HG03439 (cell line): ENCODE measurements around the gene ANK3.
"Not testable (repeated sequence)": the region's sequence is repeated elsewhere in the genome, so short reads cannot be mapped to it uniquely, and the experiment has no call there.

Experiments
- ATAC-seq: cut with Tn5 transposase; IDR thresholded peaks from one replicate; pipeline ENCODE4 v1.9.1; 2021; ENCODE audit warnings: mild to moderate bottlenecking, moderate library complexity; ENCODE audit not compliant: unreplicated experiment

ANK3 gene

GRCh38 chr10:60310740-60311139 lies 78.9 kb downstream of the ANK3 start:
- no peak for ATAC-seq

- ATAC-seq = no peak
Measured at GRCh38 chr10:60309891-60310290, 79.8 kb downstream of the ANK3 start.

DNA sequence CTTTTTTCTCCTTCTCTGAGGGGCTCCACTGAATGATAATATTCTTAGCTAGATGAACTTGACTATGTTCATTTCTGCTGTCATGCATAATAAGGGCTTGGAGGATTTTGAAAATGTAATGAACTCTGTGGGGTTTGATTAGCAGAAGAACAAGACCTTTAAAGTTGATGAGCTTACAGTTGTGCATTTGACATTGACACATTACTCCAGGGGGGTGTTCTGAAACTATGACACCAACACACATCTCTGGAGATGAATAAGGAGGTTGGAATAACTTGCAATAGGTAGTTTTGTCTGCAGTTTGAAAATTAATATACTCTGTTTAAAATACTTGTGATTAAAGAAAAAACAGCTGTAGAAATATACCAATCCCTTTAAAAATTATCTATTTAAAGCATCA lies 80.3 kb downstream of the ANK3 start:
- ATAC-seq = no peak

DNA sequence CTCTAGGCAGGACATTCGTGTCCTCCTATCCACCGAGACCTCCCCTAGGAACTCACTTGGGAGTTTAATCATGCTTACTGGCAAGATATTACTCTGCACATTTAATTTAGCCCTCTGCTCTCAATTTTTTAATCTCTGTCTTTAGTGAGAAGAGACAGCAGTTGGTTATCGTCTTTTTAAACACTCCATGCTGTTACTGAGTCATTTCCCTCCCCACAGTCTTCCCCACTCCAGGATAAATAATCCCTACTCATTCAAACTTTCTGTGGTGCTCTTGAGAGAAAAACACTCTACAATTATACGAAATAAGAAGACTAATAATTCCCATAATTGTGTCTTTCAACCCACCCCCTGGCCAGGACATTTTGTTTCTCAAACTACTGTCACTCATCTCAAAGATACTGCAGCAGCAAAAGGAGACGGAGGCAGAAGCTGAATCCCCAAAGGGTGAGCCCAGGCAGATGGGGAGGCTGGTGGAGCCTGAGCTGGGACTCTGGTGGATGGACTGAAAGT lies 84.2 kb downstream of the ANK3 start:
- ATAC-seq = no peak

- no peak for ATAC-seq
Measured at GRCh38 chr10:60304829-60305379, 84.8 kb downstream of the ANK3 start.

GRCh38 chr10:60303778-60304177 lies 85.9 kb downstream of the ANK3 start:
- no peak for ATAC-seq

GRCh38 chr10:60299961-60300883 lies 89.5 kb downstream of the ANK3 start:
- no peak for ATAC-seq

DNA sequence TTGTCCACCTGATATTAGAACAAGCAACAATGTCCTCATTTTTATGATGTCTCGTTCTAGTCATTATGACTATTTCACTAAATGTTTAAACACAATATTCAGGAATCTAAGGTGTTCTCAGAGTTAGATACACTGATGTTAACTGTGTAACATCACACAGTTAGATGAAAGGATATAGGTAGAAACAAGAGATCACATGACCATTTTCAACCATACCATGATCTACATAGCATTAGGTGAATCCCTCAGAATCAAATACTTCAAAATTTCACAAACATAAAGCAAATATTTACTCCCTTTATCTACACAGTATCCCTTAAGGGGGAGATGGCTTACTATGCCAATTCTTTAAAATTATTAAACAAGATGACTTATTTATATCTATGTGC lies 90.3 kb downstream of the ANK3 start:
- no peak for ATAC-seq

DNA sequence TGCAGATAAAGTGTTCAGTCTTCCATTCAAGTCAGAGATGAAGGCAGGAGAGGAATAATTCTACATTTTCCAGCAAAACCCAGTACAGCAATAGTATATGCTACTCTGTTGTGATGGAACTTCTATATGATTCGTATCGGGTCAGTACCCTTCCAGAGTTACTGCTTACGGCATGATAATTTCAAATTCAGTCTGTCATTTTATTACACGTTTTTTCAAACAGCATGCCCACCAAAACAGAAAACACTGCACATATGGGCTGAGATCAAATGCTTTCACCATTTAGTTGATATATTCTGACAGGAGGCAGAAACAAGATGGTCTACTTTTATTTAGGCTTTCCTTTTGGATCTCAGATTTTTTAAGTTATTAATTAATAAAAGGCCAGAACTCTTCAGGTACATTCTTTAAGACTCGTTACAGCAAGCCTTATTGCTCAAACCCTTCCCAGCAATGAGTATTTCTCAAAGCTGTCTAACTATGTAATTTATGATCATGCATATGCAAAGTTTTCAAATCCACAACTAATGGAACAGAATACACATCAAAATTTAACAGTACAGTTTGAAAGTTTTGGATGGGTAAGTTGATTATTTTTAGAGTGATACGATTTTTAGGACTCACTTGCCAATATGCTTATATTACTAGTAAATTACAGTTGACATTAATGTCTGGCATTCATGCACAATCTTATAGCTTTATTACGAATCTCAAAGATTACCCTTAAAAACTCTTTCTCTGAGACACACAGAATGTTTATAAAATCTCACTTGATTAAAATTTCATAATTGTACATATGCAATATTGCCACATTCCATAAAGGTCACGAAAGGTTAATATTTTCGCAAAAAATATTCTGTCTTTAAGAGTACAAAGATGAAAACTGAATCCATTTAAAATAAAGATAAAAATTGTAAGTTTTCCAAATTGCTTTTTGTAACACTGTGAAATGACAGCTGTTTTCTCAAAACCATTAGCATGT lies 91.0 kb downstream of the ANK3 start:
- ATAC-seq = no peak

DNA sequence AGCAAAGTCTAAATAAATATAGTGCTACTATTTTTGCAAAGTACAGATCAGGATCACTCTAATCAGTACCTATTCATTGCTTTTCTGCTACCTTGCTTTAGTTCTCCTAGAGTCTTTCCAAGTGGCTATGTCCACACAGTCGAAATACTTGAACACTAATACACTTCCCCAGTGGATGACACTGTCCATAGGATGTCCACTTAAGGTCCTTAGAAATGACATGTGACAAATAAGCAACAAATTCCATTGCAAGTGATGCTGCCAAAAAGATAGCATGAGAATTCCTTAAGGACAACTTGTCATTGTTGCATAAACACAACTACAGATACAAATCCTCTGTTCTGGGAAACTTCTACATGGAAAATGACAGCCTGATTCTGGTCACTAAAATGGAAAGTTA lies 93.6 kb downstream of the ANK3 start:
- no peak for ATAC-seq

GRCh38 chr10:60295028-60295937 lies 94.4 kb downstream of the ANK3 start:
- ATAC-seq = no peak

DNA sequence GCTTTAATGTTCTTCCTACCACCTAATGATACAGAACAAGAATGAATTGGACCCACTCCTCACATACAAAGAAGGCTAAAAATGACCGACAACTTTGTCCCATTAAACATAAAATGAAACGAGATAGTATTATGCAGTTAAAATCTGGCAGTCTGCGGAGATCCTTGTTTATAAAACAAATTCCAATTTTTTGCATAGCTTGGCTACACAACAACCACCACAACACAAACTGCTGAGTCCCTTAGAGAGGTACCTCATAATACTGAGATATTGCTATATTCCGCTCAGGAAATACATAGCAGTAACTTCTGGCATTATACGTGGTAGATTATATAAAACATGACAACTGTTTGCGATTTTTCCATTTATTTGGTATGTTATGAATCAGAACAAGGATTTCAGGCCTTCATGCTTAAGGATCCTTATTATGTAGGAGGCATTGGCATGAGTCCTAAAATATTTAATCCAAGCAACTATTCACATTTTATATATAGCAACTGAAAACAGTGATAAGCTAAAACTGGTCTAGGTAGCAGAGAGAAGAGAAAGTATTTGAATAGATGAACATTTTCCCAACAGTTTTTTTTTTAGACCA lies 96.0 kb downstream of the ANK3 start:
- ATAC-seq = no peak

- ATAC-seq = no peak
Measured at GRCh38 chr10:60292998-60293397, 96.7 kb downstream of the ANK3 start.

DNA sequence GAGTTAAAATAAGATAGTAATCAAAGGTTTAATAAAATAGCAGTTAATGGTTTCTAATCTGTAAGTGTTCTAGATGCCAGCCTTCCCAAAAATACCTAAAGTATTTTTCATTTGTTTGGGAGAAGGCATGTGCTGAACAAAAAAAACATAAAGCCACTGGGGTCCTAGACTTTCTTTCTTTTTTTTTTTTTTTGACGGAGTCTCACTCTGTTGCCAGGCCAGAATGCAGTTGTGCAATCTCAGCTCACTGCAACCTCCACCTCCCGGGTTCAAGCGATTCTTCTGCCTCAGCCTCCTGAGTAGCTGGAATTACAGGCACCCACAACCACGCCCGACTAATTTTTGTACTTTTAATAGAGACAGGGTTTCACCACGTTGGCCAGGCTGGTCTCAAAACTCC lies 97.1 kb downstream of the ANK3 start:
- ATAC-seq = not testable (repeated sequence)

DNA sequence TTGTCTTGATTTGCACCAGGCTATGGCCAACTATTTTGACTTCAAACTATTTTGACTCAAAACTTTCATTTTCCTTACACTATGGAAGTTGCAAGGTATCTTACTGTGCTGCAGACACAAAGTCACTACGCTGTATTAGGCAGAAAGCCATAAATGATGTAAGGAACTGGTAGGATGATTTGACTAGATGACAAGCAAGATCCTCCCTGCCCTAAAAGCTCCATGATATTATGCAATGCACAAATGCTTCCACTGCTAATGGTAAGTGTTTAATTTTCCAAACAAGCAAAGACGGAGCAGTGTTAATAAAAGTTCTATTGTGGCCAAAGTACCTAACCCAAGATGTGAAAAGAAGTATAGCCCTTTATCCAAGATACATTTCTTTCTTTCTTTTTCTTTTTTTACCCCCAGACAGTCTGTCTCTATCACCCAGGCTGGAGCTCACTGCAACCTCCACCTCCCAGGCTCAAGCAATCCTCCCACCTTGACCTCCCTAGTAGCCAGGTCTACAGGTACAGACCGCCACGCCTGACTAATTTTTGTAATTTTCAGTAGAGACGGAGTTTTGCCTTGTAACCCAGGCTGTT lies 98.2 kb downstream of the ANK3 start:
- ATAC-seq = no peak

GRCh38 chr10:60290558-60290957 lies 99.1 kb downstream of the ANK3 start:
- ATAC-seq = no peak

DNA sequence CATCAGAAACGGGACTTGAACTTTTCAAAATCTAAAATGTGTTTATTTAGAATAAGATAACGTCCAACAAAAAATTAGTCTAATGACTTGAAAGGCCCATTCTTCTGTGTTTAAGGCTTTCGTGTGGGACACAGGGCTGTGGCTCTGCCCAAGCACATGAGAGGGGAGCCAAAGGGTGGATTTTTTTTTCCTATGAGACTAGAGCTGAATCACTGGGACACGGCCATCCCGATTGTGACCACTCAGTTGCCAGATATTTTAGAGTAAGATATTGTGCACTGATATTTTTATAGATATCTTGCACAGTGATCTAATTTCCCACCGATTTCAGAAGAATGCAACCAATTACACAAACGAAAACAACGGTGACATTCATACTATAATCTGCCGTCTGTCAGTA lies 99.9 kb downstream of the ANK3 start:
- ATAC-seq = no peak

GRCh38 chr10:60288256-60288655 lies 101.4 kb downstream of the ANK3 start:
- no peak for ATAC-seq

- no peak for ATAC-seq
Measured at GRCh38 chr10:60286559-60286958, 103.1 kb downstream of the ANK3 start.
